SK-N-SH (cell line): ENCODE results near the gene PHEX. TPM values are rescaled to one million over a fixed set of nuclear protein-coding genes. Genes with fewer than 3 reads are reported as not detected.

Source experiments
- CTCF ChIA-PET: fragments of 300-600, 350-600 bp; formaldehyde crosslinking; extraction: SDS; loops from one replicate; lab custom pipeline; 2021; lab: Yijun Ruan, JAX
- POLR2A ChIA-PET: fragments of 350-600 bp; sonication (Branson Sonifier 250); formaldehyde crosslinking; extraction: SDS; loops from one replicate; lab custom pipeline; 2020; ENCODE audit warnings: antibody characterized with exemption, inconsistent platforms; lab: Yijun Ruan, JAX
- DNase-seq: peaks from one replicate; pipeline ENCODE4 v3.0.0; 2012
- H2AFZ ChIP-seq: fragments of 200-600 bp; sonication (generic); 2 replicates; pipeline ENCODE4 v1.8.1; 2016; ENCODE audit warnings: antibody characterized with exemption, mild to moderate bottlenecking, low read depth
- H3F3A ChIP-seq: fragments of 200-600 bp; sonication (generic); replicated peaks from 2 replicates; pipeline ENCODE3; 2016; ENCODE audit warnings: antibody characterized with exemption, mild to moderate bottlenecking; ENCODE audit not compliant: insufficient read depth
- H3K27ac ChIP-seq, 2 experiments: fragments of 200-500 bp in 1 of 2; fragments of 200-600 bp in 1 of 2; sonication (Bioruptor generic) in 1 of 2; sonication (generic), shearing (Covaris generic) in 1 of 2; 2 replicates each; pipeline versions ENCODE4 v1.5.1 to v1.6.1; 2014 to 2016; ENCODE audit warnings: low read depth in 2 of 2, inconsistent platforms in 1 of 2, low read length in 1 of 2, mild to moderate bottlenecking in 1 of 2, mixed read lengths in 1 of 2
- H3K27me3 ChIP-seq: fragments of 200-600 bp; sonication (generic), shearing (Covaris generic); 2 replicates; pipeline ENCODE4 v1.6.1; 2016; ENCODE audit warnings: mixed run types; ENCODE audit not compliant: insufficient read depth
- H3K36me3 ChIP-seq, 2 experiments: fragments of 200-500 bp in 1 of 2; fragments of 200-600 bp in 1 of 2; sonication (Bioruptor generic) in 1 of 2; sonication (generic) in 1 of 2; replicated peaks in 1 of 2; 2 replicates each; pipeline versions ENCODE3 to v1.5.1; 2014 to 2016; ENCODE audit warnings: low read length in 1 of 2, mild to moderate bottlenecking in 1 of 2; ENCODE audit not compliant: insufficient read depth in 2 of 2, control insufficient read depth in 1 of 2
- H3K4me1 ChIP-seq, 2 experiments: fragments of 200-500 bp in 1 of 2; fragments of 200-600 bp in 1 of 2; sonication (Bioruptor generic) in 1 of 2; sonication (generic), shearing (Covaris generic) in 1 of 2; 2 replicates each; pipeline versions ENCODE4 v1.5.1 to v1.6.1; 2014 to 2016; ENCODE audit warnings: low read depth in 1 of 2, low read length in 1 of 2, mixed run types in 1 of 2; ENCODE audit not compliant: insufficient read depth in 2 of 2, control insufficient read depth in 1 of 2
- H3K4me2 ChIP-seq: fragments of 200-600 bp; sonication (generic), shearing (Covaris generic); 2 replicates; pipeline ENCODE4 v1.6.1; 2017; ENCODE audit warnings: mixed run types
- H3K4me3 ChIP-seq, 2 experiments: fragments of 200-500 bp in 1 of 2; fragments of 200-600 bp in 1 of 2; sonication (Bioruptor generic) in 1 of 2; sonication (generic), shearing (Covaris generic) in 1 of 2; 2 replicates each; pipeline versions ENCODE4 v1.5.1 to v1.8.1; 2014 to 2016; ENCODE audit warnings: low read depth in 2 of 2, inconsistent platforms in 1 of 2, low read length in 1 of 2, mild to moderate bottlenecking in 1 of 2, mixed read lengths in 1 of 2, moderate library complexity in 1 of 2
- H3K79me2 ChIP-seq: fragments of 200-600 bp; sonication (generic); 2 replicates; pipeline ENCODE4 v1.8.1; 2017; ENCODE audit warnings: mild to moderate bottlenecking; ENCODE audit not compliant: insufficient read depth
- H3K9ac ChIP-seq: fragments of 200-600 bp; sonication (generic); 2 replicates; pipeline ENCODE4 v1.6.1; 2017; ENCODE audit warnings: mixed run types
- H3K9me2 ChIP-seq: fragments of 200-600 bp; sonication (generic); 2 replicates; pipeline ENCODE4 v1.6.1; 2017; ENCODE audit warnings: mixed run types
- H3K9me3 ChIP-seq: fragments of 200-600 bp; sonication (generic); 2 replicates; pipeline ENCODE4 v1.6.1; 2017; ENCODE audit warnings: mixed run types, mild to moderate bottlenecking, moderate library complexity
- H4K20me1 ChIP-seq: fragments of 200-600 bp; sonication (generic); 2 replicates; pipeline ENCODE4 v1.6.1; 2017; ENCODE audit warnings: mild to moderate bottlenecking, mixed run types; ENCODE audit not compliant: insufficient read depth
- GATA2 ChIP-seq: sonication (generic); formaldehyde crosslinking; IDR thresholded peaks from 2 replicates; pipeline ENCODE4 v1.5.0; 2020; ENCODE audit warnings: mild to moderate bottlenecking, missing genetic modification reagents
- IRF3 ChIP-seq: fragments of 150-350 bp; IDR thresholded peaks from 2 replicates; pipeline ENCODE4 v1.6.1; 2016; ENCODE audit warnings: mild to moderate bottlenecking, low read depth, low read length
- JUND ChIP-seq: IDR thresholded peaks from 2 replicates; pipeline ENCODE4 v1.4.0; 2012
- MAX ChIP-seq: IDR thresholded peaks from 2 replicates; pipeline ENCODE4 v1.4.0; 2012; ENCODE audit warnings: low read depth
- MEF2A ChIP-seq: IDR thresholded peaks from 2 replicates; pipeline ENCODE4 v1.4.0; 2012; ENCODE audit warnings: low read depth, borderline replicate concordance
- MXI1 ChIP-seq: IDR thresholded peaks from 2 replicates; pipeline ENCODE4 v1.6.1; 2012; ENCODE audit warnings: mild to moderate bottlenecking, low read depth, low read length, improper control_type of control experiment
- NRF1 ChIP-seq: IDR thresholded peaks from 2 replicates; pipeline ENCODE4 v1.6.1; 2012; ENCODE audit warnings: low read depth, mild to moderate bottlenecking, low read length
- PBX3 ChIP-seq: IDR thresholded peaks from 2 replicates; pipeline ENCODE4; 2012
- POLR2AphosphoS5 ChIP-seq: IDR thresholded peaks from 2 replicates; pipeline ENCODE4 v1.6.1; 2012; ENCODE audit warnings: low read depth, low read length
- RCOR1 ChIP-seq: fragments of 150-350 bp; IDR thresholded peaks from 2 replicates; pipeline ENCODE4 v1.6.1; 2017; ENCODE audit warnings: antibody characterized with exemption, low read length
- REST ChIP-seq: IDR thresholded peaks from 2 replicates; pipeline ENCODE4 v1.6.1; 2012; ENCODE audit warnings: mild to moderate bottlenecking, low read depth, low read length, moderate library complexity
- RFX5 ChIP-seq: IDR thresholded peaks from 2 replicates; pipeline ENCODE4 v1.6.1; 2012; ENCODE audit warnings: mild to moderate bottlenecking, improper control_type of control experiment, low read length
- SIN3A ChIP-seq: IDR thresholded peaks from 2 replicates; pipeline ENCODE4 v1.6.1; 2012; ENCODE audit warnings: low read depth, mild to moderate bottlenecking, low read length, moderate library complexity, borderline replicate concordance
- TAF1 ChIP-seq: IDR thresholded peaks from 2 replicates; pipeline ENCODE4 v1.6.1; 2012; ENCODE audit warnings: low read depth, mild to moderate bottlenecking, low read length, moderate library complexity, borderline replicate concordance
- TCF12 ChIP-seq: IDR thresholded peaks from 2 replicates; pipeline ENCODE4 v1.4.0; 2012
- TEAD4 ChIP-seq: IDR thresholded peaks from 2 replicates; pipeline ENCODE4 v1.4.0; 2012; ENCODE audit warnings: mild to moderate bottlenecking, borderline replicate concordance; ENCODE audit not compliant: insufficient read depth
- USF1 ChIP-seq: IDR thresholded peaks from 2 replicates; pipeline ENCODE4 v1.4.0; 2012; ENCODE audit warnings: low read depth, borderline replicate concordance
- USF2 ChIP-seq: fragments of 150-350 bp; IDR thresholded peaks from 2 replicates; pipeline ENCODE4 v1.6.1; 2017; ENCODE audit warnings: antibody characterized with exemption, low read length, low read depth, borderline replicate concordance
- WGBS: methylation state at CpG from one replicate; pipeline ENCODE4 v1.1.6; 2017; ENCODE audit warnings: low lambda C conversion rate; 5-methylcytosine and 5-hydroxymethylcytosine counted together
- polyA plus RNA-seq, 3 experiments: library from polyadenylated mRNA; depleted of rRNA; stranded (reverse); fragments of >200 nt; gene quantifications; 2 replicates each; pipeline ENCODE4 v1.2.3, GENCODE V29; 2012

The PHEX gene
- polyA plus RNA-seq, 1 of the 3 experiments (the other 2 are of a cell fraction), result 0.35 TPM

GRCh38 chrX:22032506-22032905, 381 bp downstream of the PHEX start:
- H3K27ac ChIP-seq, result no peak overlapping the region
- no peak for TF ChIP-seq PBX3
- no peak for TF ChIP-seq IRF3
- no peak for TF ChIP-seq TEAD4
- no peak for TF ChIP-seq MAX
- no peak for TF ChIP-seq MXI1
- TF ChIP-seq TCF12, result no peak
- no peak for TF ChIP-seq JUND
- no peak for TF ChIP-seq NRF1
- TF ChIP-seq SIN3A, result no peak
- no peak for TF ChIP-seq POLR2AphosphoS5
- TF ChIP-seq TAF1, result no peak
- no peak for TF ChIP-seq RCOR1
- no peak for TF ChIP-seq USF1
- CTCF ChIA-PET, result no interaction called here
- H3K27me3 ChIP-seq, result no peaks in the 10 kb centered on the region
- no peak for DNase-seq
- no peak overlapping the region for H3K4me2 ChIP-seq
- H3F3A ChIP-seq, result no peaks in the 10 kb centered on the region
- no peaks in the 10 kb centered on the region; the same call in 1 of the 2 replicates for H3K79me2 ChIP-seq
- no peaks in the 10 kb centered on the region for H4K20me1 ChIP-seq
- POLR2A ChIA-PET, result no interaction called here
- no peaks in the 10 kb centered on the region for H3K4me1 ChIP-seq
- H2AFZ ChIP-seq, result no peak overlapping the region
- H3K9me2 ChIP-seq, result no peaks in the 10 kb centered on the region
- H3K9ac ChIP-seq, result no peak overlapping the region
- 50% methylated on average over 6 of the region's 6 CpGs for WGBS
- no peaks in the 10 kb centered on the region for H3K9me3 ChIP-seq
- no peaks in the 10 kb centered on the region for H3K36me3 ChIP-seq
- H3K4me3 ChIP-seq, result no peak overlapping the region

- no peaks in the 10 kb centered on the region for H3K9me2 ChIP-seq
- no peak overlapping the region for H3K4me3 ChIP-seq
- H3K9ac ChIP-seq, result no peak overlapping the region
- H3K36me3 ChIP-seq, result no peaks in the 10 kb centered on the region
- H3K4me2 ChIP-seq, result no peak overlapping the region
- no peak for DNase-seq
- no peaks in the 10 kb centered on the region for H3K4me1 ChIP-seq
- no peaks in the 10 kb centered on the region for H3K9me3 ChIP-seq
- 45% methylated on average over 5 of the region's 5 CpGs for WGBS
- H2AFZ ChIP-seq, result no peak overlapping the region
- no peaks in the 10 kb centered on the region for H3F3A ChIP-seq
- POLR2A ChIA-PET, result no interaction called here
- CTCF ChIA-PET, result no interaction called here
- no peaks in the 10 kb centered on the region; the same call in 1 of the 2 replicates for H3K79me2 ChIP-seq
- H3K27ac ChIP-seq, result no peak overlapping the region
- H3K27me3 ChIP-seq, result no peaks in the 10 kb centered on the region
- no peaks in the 10 kb centered on the region for H4K20me1 ChIP-seq
- no peak for TF ChIP-seq RCOR1
- no peak for TF ChIP-seq JUND
- no peak for TF ChIP-seq GATA2 (CRISPR knock-in tag)
- no peak for TF ChIP-seq RFX5
- TF ChIP-seq MEF2A, result no peak
- no peak for TF ChIP-seq MAX
- no peak for TF ChIP-seq REST
- no peak for TF ChIP-seq USF2
- TF ChIP-seq MXI1, result no peak
- TF ChIP-seq USF1, result no peak
- TF ChIP-seq TEAD4, result no peak
Measured at GRCh38 chrX:22033818-22034217, 1.7 kb downstream of the PHEX start.
